GM18517 (cell line): ENCODE measurements around the gene LHFPL3.
A peak's percentile ranks its signal among the peaks of the same experiment; 100 is the strongest.
"Not testable (repeated sequence)": the region's sequence is repeated elsewhere in the genome, so short reads cannot be mapped to it uniquely, and the experiment has no call there.

Source experiments
- ATAC-seq: cut with Tn5 transposase; IDR thresholded peaks from one replicate; pipeline ENCODE4 v1.9.1; 2021; ENCODE audit warnings: mild to moderate bottlenecking, moderate library complexity; ENCODE audit not compliant: unreplicated experiment

The LHFPL3 gene

GRCh38 chr7:104886651-104887050 lies 558.2 kb downstream of the LHFPL3 start:
- ATAC-seq: no peak

- ATAC-seq: no peak
Observed at GRCh38 chr7:104890216-104890615, 561.8 kb downstream of the LHFPL3 start.

GRCh38 chr7:104891949-104892348 lies 563.5 kb downstream of the LHFPL3 start:
- no peak for ATAC-seq

- ATAC-seq: no peak
Observed at GRCh38 chr7:104894314-104894713, 565.9 kb downstream of the LHFPL3 start.

- ATAC-seq: no peak
Observed at GRCh38 chr7:104894726-104895521, 566.5 kb downstream of the LHFPL3 start.

GRCh38 chr7:104895522-104896236 lies 567.3 kb downstream of the LHFPL3 start:
- no peak for ATAC-seq

- ATAC-seq: no peak
Observed at GRCh38 chr7:104898434-104898833, 570.0 kb downstream of the LHFPL3 start.

- ATAC-seq: no peak
Observed at GRCh38 chr7:104900525-104901239, 572.3 kb downstream of the LHFPL3 start.

- no peak for ATAC-seq
Observed at GRCh38 chr7:104901240-104901619, 572.8 kb downstream of the LHFPL3 start.

GRCh38 chr7:104902183-104902582 lies 573.8 kb downstream of the LHFPL3 start:
- ATAC-seq: no peak

GRCh38 chr7:104903044-104903443 lies 574.6 kb downstream of the LHFPL3 start:
- ATAC-seq: no peak

- no peak for ATAC-seq
Observed at GRCh38 chr7:104903846-104904245, 575.4 kb downstream of the LHFPL3 start.

- no peak for ATAC-seq
Observed at GRCh38 chr7:104906032-104906431, 577.6 kb downstream of the LHFPL3 start.

GRCh38 chr7:104906556-104906955 lies 578.2 kb downstream of the LHFPL3 start:
- no peak for ATAC-seq

- ATAC-seq: no peak
Observed at GRCh38 chr7:104908636-104909035, 580.2 kb downstream of the LHFPL3 start.

GRCh38 chr7:104909096-104909495 lies 580.7 kb downstream of the LHFPL3 start:
- no peak for ATAC-seq

- ATAC-seq: no peak
Observed at GRCh38 chr7:104914421-104914820, 586.0 kb downstream of the LHFPL3 start.

GRCh38 chr7:104921596-104921995 lies 593.2 kb downstream of the LHFPL3 start:
- ATAC-seq: no peak

GRCh38 chr7:104922182-104923009 lies 594.0 kb downstream of the LHFPL3 start:
- no peak for ATAC-seq

- ATAC-seq: peak; percentile 97
Observed at GRCh38 chr7:104923010-104923421, 594.6 kb downstream of the LHFPL3 start.

- not testable (repeated sequence) for ATAC-seq
Observed at GRCh38 chr7:104926189-104926588, 597.8 kb downstream of the LHFPL3 start.
